Epidermal melanocyte (primary cell): ENCODE results near the gene SUGP1.
"Not testable (repeated sequence)": the region's sequence is repeated elsewhere in the genome, so short reads cannot be mapped to it uniquely, and the experiment has no call there.

Experiments
- DNase-seq: peaks from one replicate; pipeline ENCODE4 v3.0.0; 2011; ENCODE audit warnings: low spot score; ENCODE audit not compliant: insufficient read length

SUGP1 gene

GRCh38 chr19:19267305-19267704, 53.0 kb downstream of the SUGP1 start:
- DNase-seq, result no peak

GRCh38 chr19:19263886-19264487, 56.3 kb downstream of the SUGP1 start:
- DNase-seq, result no peak

GRCh38 chr19:19262190-19263057, 57.9 kb downstream of the SUGP1 start:
- peak; percentile 14 for DNase-seq

- peak; percentile 18 for DNase-seq
Measured at GRCh38 chr19:19261350-19262189, 58.7 kb downstream of the SUGP1 start.

- DNase-seq, result peak; percentile 15
Measured at GRCh38 chr19:19260417-19261214, 59.7 kb downstream of the SUGP1 start.

GRCh38 chr19:19259741-19260140, 60.6 kb downstream of the SUGP1 start:
- DNase-seq, result no peak

- peak; percentile 3 for DNase-seq
Measured at GRCh38 chr19:19258589-19259338, 61.5 kb downstream of the SUGP1 start.

- DNase-seq, result peak; percentile 9
Measured at GRCh38 chr19:19257836-19258588, 62.3 kb downstream of the SUGP1 start.

- peak; percentile 11 for DNase-seq
Measured at GRCh38 chr19:19257137-19257536, 63.2 kb downstream of the SUGP1 start.

- peak; percentile 14 for DNase-seq
Measured at GRCh38 chr19:19256072-19256969, 64.0 kb downstream of the SUGP1 start.

- DNase-seq, result not testable (repeated sequence)
Measured at GRCh38 chr19:19253409-19253808, 66.9 kb downstream of the SUGP1 start.

GRCh38 chr19:19250196-19250801, 70.0 kb downstream of the SUGP1 start:
- no peak for DNase-seq

- no peak for DNase-seq
Measured at GRCh38 chr19:19240476-19240875, 79.8 kb downstream of the SUGP1 start.

- DNase-seq, result no peak
Measured at GRCh38 chr19:19239675-19240074, 80.6 kb downstream of the SUGP1 start.

GRCh38 chr19:19238126-19238894, 82.0 kb downstream of the SUGP1 start:
- no peak for DNase-seq

GRCh38 chr19:19236173-19236572, 84.1 kb downstream of the SUGP1 start:
- no peak for DNase-seq

- DNase-seq, result no peak
Measured at GRCh38 chr19:19234220-19234816, 86.0 kb downstream of the SUGP1 start.
